Bone marrow (tissue), 2 donors: ENCODE measurements around the gene KRT33A.
"Not testable (repeated sequence)": the region's sequence is repeated elsewhere in the genome, so short reads cannot be mapped to it uniquely, and the experiment has no call there.

Experiments used
- DNase-seq, 2 donors: peaks; one replicate each; lab custom pipeline; 2025; lab: John Stamatoyannopoulos, UW

KRT33A gene

GRCh38 chr17:41363881-41364280 is 13.3 kb upstream of the KRT33A start:
- DNase-seq = no peak

- no peak for DNase-seq
Observed at GRCh38 chr17:41360296-41360995, 9.8 kb upstream of the KRT33A start.

GRCh38 chr17:41354536-41354935 is 3.9 kb upstream of the KRT33A start:
- DNase-seq = no peak

- no peak for DNase-seq
Observed at GRCh38 chr17:41352597-41353366, 2.2 kb upstream of the KRT33A start.

- DNase-seq = no peak
Observed at GRCh38 chr17:41351177-41351576, 549 bp upstream of the KRT33A start.

- DNase-seq = no peak
Observed at GRCh38 chr17:41347869-41348760, 2.5 kb downstream of the KRT33A start.

GRCh38 chr17:41346421-41346820 is 4.2 kb downstream of the KRT33A start:
- DNase-seq = not testable (repeated sequence)

- no peak for DNase-seq
Observed at GRCh38 chr17:41345992-41346391, 4.6 kb downstream of the KRT33A start.

GRCh38 chr17:41343029-41343428 is 7.6 kb downstream of the KRT33A start:
- no peak for DNase-seq

GRCh38 chr17:41340934-41341861 is 9.4 kb downstream of the KRT33A start:
- DNase-seq = no peak

- DNase-seq = no peak
Observed at GRCh38 chr17:41340494-41340893, 10.1 kb downstream of the KRT33A start.

- DNase-seq = no peak
Observed at GRCh38 chr17:41339571-41340172, 11.0 kb downstream of the KRT33A start.

- no peak for DNase-seq
Observed at GRCh38 chr17:41338961-41339485, 11.6 kb downstream of the KRT33A start.

- no peak for DNase-seq
Observed at GRCh38 chr17:41335747-41336146, 14.9 kb downstream of the KRT33A start.

GRCh38 chr17:41334385-41335305 is 16.0 kb downstream of the KRT33A start:
- DNase-seq = no peak

- no peak for DNase-seq
Observed at GRCh38 chr17:41333836-41334235, 16.8 kb downstream of the KRT33A start.

GRCh38 chr17:41333098-41333497 is 17.5 kb downstream of the KRT33A start:
- no peak for DNase-seq

- DNase-seq = no peak
Observed at GRCh38 chr17:41332239-41332638, 18.4 kb downstream of the KRT33A start.

- no peak for DNase-seq
Observed at GRCh38 chr17:41331606-41332005, 19.0 kb downstream of the KRT33A start.
